DMS53 treated with DMSO at 0.1 percent for 48 hours (cell line): ENCODE measurements around the gene CC2D1B.
"Not testable (repeated sequence)": the region's sequence is repeated elsewhere in the genome, so short reads cannot be mapped to it uniquely, and the experiment has no call there.

Source experiments
- DNase-seq: peaks from one replicate; lab custom pipeline; 2025; ENCODE audit not compliant: unreplicated experiment; lab: John Stamatoyannopoulos, UW

The CC2D1B gene, protein sequence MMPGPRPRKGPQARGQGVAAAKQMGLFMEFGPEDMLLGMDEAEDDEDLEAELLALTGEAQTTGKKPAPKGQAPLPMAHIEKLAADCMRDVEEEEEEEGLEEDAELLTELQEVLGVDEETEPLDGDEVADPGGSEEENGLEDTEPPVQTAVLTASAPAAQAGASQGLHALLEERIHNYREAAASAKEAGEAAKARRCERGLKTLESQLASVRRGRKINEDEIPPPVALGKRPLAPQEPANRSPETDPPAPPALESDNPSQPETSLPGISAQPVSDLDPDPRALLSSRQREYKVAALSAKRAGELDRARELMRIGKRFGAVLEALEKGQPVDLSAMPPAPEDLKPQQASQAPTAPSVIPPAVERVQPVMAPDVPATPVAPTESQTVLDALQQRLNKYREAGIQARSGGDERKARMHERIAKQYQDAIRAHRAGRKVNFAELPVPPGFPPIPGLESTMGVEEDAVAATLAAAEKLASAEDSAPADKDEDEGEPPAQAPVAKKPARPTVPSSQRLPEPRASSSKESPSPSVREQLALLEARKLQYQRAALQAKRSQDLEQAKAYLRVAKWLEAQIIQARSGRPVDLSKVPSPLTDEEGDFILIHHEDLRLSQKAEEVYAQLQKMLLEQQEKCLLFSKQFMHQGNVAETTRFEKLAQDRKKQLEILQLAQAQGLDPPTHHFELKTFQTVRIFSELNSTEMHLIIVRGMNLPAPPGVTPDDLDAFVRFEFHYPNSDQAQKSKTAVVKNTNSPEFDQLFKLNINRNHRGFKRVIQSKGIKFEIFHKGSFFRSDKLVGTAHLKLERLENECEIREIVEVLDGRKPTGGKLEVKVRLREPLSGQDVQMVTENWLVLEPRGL

DNA sequence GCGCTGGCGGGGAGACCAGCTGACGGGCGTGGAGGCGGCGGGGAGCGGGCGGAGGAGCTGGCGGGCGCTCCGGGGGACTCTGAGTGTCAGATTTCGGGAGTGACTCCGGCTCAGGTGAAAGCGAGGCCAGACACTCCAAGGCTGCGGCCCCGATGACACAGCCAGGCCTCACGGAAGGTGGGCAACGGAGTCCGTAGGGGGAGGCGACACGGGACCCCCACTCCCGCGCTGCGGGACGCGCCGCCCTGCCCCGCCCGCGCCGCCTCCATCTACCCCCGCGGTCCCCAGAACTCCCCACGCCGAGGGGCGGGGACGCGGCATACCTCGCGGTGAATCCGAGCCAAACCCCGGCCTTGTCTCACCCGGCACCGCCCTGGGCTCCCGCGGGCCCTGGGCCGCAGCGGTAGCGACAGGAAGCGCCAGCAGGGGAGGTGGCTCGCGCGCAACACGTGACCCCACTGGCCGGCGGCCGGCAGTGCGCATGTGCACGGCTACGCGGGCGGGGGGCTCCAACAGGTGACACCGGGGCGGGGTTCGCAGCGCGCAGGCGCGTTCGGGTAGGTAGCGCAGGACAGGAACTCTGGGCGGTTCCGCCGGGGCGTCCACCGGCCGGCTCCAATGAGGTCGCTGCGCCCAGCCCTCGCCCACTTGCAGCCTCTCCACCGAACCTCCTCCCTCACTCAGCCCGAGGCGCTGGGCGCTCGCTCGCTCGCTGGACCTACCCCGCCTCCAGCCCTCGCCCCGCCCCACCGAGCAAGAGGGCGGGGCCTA lies at the start of gene CC2D1B:
Gene CC2D1B, minus strand, starts transcription at position 460 of the 771 bp plus-strand sequence. CDS start 1,585 bp downstream, outside the sequence.
- peak; percentile 100 for DNase-seq

DNA sequence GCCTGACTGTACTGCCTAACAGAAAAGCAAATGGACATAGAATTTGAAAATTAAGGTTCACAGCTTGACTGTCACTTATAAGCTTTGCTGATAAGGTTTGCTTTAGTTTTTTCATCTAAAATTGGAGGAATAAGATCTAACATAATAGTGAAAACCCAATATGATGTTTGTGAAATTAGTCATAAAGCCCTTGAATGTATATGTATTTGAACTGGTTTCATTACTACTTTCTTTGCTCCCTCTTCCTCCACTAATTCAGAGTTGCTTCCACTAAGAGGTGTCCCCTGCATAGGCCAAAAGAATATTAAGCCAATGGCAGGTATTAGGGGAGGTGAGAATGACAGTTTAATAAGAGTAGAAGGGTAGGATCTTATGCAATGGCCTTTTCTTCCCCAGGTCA lies 48.9 kb upstream of the CC2D1B start:
- no peak for DNase-seq

DNA sequence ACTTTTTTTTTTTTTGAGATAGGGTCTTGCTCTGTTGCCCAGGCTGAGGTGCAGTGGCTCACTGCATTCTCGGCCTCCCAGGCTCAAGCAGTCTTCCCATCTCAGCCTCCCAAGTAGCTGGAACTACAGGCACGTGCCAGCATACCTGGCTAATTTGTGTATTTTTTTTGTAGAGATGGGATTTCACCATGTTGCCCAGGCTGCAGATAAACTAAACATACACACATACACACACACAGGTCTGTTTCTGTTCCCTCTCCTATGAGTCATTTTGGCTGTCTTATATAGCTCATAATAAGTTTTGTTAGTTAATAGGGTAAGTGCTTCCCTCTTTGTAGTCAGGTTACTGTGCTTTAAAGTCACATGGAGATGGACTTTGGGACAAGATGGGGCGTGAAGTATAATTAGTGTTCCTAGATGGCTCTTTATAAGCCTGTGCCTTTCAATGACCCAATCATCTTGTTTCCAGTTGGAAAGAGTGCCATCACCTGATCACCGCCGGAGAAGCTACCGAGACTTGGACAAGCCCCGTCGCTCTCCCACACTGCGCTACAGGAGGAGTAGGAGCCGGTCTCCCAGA lies 47.5 kb upstream of the CC2D1B start:
- no peak for DNase-seq

DNA sequence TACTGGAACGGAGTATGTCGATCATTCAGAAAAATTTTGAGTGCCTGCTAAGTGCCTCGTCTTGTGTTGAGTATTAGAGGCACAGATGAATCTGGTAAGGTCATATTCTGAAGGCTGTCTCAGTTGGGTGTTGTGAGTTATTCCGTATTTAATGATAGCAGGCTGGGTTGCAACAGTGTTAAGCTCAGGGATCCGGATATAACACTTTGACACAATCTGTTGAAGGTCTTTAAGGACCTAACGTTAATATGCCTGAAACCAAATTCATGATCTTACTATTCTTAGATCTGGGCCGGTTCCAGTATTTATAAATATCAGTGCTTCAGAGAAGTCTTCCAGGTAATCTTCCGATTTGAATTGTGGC lies 39.0 kb upstream of the CC2D1B start:
- DNase-seq: no peak

DNA sequence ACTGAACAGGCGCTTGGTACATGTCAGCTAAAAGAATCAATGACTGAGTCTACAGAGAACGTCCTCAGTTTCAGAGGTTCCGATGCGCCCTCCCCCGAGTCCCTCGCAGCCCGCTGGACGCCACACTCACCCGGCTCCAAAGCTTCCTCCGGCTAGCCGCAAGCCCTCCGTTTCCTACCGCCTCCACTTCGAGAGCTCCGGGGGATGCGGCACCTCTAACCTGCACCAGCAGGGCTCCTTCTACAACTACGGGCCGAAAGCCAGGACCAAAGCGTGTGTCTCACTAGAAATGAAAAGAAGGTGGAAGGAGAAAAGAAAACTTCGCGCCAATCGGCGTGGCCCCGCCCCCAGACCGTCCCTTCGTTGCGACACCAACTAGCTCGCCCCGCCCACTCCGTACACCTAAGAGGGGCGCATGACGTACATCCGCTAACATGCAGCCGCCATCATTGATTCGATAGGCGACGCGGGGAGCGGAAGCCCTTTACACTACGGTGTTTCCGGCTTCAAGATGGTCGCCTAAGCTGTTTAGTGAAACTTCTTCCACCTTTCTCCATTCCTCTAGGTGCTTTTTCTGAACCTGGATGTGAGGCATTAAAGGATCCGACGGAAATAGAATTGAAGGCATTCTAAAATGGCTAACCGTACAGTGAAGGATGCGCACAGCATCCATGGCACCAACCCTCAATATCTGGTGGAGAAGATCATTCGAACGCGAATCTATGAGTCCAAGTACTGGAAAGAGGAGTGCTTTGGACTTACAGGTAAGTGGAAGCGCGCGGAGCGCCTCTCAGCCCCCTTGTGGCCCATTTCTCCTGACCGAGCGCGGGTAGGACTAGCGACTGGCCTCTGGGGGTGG lies 38.3 kb upstream of the CC2D1B start, which contains the start of the genes ORC1 and PRPF38A:
Gene ORC1, minus strand, starts transcription at position 308 of the 859 bp plus-strand sequence. CDS start 2,200 bp downstream, outside the sequence.
Gene PRPF38A, plus strand, starts transcription at position 487 of the 859 bp plus-strand sequence. Its CDS starts 148 bp downstream, at position 635.
- peak; percentile 99 for DNase-seq

DNA sequence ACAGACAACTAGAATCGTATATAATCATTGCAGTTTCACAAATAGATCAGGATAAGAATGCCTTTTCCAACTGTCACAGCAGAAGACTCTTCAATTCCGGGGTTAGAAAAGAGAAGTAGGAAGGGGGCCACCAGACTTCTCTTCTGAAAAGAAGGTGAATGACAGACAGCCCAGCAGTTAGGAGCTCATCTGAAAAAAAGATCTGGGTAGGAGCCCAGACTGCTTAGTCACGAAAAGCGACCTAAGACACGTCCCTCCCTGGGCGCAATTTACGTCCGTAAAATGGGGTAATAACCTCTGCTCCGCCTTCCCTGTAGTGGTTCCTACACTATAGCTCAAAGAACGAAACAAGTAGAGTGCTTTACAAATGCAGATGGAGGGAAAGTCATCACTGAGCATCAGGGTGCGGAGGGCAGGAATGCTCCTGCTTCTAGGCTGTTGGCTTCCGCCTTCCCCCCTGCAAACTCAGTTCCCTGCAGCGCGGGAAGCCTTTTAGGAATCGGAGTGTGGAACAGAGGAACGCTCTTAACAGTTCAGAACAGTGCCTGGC lies 37.6 kb upstream of the CC2D1B start:
- peak; percentile 90 for DNase-seq

DNA sequence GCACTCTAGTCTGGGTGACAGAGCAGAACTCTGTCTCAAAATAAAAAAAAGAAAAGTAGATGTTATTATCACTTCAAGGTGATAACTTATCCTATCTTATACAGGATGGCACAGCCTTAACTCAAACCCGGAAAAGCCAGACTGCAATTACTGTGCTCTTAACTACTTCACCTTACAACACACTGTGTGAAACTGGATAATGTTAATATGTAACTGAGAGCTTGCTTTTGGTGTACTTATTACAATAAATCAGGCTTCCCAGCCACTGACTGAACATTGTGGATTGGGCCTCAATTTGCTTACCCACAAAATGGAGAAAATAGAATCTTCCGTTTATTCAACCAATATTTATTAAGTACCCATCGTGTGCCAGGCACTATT lies 36.8 kb upstream of the CC2D1B start:
- DNase-seq: peak; percentile 66

DNA sequence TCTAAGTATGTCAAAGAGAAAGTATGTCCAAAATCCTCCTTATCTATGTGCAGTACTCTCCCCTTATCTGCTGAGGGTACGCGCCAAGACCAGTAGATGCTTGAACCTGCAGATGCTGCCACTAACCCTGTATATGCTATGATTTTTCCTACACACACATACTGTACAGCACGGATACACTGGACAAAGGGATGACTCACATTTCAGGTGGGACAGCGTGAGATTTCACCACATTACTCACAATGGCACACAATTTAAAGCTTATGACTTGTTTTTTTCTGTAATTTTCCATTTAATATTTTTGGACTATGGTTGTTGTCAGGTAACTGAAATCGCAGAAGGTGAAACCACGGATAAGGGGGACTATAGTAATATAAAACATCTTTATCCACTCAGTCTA lies 34.1 kb upstream of the CC2D1B start:
- no peak for DNase-seq

DNA sequence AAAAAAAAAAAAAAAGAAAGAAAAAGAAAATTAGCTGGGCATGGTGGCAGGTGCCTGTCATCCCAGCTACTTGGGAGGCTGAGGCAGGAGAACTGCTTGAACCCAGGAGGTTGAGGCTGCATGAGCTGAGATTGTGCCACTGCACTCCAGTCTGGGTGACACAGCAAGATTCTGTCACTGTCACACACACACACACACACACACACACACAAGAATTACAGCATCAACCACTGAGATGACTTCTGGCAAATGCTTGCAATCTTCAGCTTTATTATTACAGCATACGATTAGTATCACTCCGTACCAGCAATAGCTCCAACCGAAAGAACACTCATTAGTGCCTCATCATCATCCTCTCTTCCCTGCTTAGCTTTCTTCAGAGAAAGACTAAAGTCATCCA lies 33.6 kb upstream of the CC2D1B start:
- no peak for DNase-seq

DNA sequence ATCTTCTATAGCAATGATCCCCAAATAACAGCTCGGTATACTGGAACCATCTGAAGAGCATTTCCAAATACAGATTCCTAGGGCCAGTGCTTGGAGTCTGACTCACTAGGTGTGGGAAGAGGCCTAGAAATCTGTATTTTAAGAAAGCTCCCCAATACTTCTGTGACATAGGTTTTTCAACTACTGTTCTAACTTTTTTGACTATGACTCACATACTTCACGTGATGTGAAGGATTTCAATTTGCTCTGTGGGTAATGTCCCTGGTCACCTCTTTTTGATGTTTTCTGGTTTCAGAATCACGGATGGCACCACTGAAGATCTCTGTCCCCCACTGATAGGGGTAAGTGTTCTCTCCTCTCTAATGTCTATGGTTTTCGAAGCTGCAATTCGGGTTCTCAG lies 27.2 kb upstream of the CC2D1B start:
- no peak for DNase-seq

DNA sequence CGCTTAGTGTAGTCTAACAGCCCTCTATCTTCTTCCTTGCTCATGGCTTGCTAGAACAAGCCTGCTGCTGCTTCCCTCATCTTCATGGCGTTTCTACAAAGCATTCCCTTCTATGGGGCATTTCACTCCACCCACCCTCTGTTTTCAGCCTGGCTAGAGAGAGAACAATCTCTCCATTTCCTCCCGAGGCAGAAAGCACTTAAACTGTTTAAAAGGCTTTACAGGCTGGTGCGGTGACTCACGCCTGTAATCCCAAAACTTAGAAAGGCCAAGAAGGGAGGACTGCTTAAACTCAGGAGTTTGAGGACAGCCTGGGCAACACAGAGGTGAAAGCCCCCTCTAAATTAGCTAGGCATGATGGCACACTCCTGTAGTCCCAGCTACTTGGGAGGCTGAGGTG lies 20.5 kb upstream of the CC2D1B start:
- DNase-seq: no peak

DNA sequence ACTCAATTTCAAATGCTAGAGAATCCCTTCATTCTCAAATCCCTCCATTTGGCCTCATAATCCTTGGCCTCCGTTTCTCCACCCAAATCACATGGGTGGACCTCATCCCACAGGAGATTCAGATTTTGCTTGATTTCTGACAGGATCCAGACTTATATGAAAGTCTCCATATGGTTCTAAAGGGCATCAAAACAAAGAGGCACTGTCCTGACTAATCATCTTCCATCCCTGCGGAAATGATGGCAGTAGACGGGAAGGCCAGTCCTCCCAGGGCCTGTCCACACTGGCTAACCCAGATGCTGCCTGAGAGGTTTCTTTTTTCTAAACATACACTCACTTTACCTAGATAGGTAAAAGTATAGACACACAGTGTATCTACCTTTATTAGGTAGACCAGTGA lies 19.4 kb upstream of the CC2D1B start:
- DNase-seq: no peak

DNA sequence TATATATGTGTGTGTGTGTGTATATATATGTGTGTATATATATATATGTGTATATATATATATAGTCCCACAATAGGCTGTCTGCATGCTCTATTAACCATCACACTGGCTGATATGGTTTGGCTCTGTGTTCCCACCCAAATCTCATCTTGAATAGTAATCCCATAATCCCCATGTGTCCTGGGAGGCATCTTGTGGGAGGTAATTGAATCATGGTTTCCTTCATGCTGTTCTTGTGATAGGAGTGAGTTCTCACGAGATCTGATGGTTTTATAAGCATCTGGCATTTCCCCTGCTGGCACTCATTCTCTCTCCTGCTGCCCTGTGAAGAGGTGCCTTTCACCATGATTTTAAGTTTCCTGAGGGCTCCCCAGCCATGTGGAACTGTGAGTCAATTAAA lies 3.8 kb upstream of the CC2D1B start:
- not testable (repeated sequence) for DNase-seq

DNA sequence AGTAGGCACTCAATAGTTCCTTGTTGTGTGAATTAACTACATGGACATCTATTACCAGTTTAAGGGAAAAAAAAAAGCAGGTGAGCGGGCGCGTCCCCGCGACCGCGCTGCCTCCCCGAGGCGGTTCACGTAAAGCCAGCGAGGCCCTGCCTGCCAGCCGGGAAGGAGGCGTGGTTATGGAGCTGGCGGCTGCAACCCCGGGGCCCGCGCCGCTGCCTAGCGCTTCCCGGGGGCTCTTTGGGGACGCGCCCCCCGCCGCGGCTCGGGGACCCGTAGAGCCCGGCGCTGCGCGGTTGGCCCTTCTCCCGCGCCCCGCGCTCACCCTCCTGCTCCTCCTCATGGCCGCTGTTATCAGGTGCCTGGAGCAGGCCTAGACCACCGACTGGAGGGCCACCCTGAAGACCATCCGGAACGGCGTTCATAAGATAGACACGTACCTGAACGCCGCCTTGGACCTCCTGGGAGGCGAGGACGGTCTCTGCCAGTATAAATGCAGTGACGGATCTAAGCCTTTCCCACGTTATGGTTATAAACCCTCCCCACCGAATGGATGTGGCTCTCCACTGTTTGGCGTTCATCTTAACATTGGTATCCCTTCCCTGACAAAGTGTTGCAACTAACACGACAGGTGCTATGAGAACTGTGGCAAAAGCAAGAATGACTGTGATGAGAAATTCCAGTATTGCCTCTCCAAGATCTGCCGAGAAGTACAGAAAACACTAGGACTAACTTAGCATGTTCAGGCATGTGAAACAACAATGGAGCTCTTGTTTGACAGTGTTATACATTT lies 2.6 kb upstream of the CC2D1B start:
- peak; percentile 85 for DNase-seq

DNA sequence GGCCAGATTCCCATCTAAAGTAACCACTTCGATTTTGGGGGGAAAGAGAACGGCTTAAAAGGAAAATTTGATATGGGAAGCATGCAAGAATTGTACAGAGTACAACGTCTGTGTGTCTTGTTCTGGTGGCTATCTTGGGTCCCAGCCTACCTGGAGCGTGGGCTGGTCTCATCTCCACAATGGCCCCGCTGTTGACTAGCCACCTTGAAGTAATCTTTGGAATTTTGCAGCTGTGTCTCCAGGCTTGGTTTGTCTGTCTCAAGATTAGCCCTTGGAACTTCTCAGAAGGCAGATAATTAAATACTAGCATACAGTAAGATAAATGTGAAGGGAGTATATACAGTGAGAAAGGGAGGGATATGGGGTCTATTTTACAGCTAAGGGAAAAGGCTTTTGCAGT lies 1.3 kb upstream of the CC2D1B start:
- no peak for DNase-seq

DNA sequence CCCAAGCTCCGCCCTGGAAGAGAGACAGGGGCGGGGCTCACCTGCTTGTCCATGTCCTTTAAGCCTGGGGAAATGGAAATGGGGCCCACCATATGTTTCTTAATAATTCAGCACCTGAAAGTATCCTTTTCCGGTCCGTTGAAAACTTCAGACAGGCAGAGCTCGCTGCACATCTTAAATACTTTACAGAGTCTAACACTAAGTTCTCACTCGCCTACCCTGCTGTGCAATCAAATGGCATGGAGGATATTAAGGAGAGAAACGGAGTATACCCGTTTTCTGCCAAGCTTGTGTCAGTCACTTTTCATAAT lies 467 bp upstream of the CC2D1B start:
- peak; percentile 90 for DNase-seq

DNA sequence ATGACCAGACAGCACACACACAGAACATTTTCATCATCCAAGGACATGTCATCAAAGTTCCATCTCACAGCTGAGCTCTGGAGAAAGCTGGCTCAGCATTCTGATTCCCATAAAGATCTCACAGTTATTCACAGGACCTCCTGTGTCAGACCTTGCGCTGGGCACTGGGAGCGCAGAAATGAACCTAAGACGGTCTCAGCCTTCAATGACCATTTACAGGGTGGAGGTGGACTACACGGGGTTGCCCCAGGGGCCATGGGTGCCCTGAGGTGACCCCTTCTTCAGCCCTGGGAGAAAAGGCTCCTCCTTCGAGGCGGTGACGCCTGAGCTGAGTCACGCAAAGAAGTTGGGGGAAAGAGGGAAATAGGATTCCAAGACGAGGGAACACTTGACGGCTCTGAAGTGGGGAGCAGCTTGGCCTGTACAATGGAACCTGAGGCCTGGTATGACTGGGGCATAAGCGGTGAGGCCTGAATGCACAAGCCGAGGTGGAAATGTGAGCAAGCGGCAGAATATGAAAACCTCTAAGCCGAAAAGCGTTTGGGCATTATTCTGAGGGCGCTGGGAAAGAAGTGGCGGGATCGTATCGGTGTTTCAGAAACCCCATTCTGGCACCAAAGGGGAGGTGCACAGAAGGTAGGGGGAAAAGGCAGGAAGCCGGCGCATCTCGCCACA lies 797 bp downstream of the CC2D1B start:
- no peak for DNase-seq

DNA sequence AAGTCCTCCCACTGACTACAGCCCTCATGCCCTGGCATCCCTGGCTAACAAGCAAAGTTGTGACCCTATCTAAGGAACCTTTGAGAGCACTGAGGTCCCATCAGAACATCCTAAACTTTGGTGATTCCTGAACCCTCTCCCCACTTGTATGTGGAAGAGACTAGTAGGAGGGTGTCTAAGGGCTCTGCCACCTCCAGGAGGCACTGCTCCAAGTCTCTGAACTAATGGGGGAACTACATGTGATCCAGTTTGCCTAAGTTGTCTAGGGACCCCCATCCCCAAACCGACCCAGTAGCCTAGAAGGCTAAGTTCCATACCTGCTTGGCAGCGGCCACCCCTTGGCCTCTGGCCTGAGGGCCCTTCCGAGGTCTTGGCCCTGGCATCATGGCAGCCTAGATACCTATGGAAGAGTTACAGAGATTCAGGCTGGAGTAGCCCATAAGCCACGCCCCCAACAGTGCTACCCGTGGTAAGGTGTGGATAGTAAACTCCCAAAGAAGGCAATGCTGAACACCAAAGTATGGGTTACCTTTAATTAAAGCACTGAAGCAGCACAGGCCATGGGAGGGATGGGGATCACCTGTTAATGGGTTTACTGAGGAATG lies 1.7 kb downstream of the CC2D1B start:
- no peak for DNase-seq
